Large intestine (tissue), 3 donors: ENCODE measurements around the gene HDAC10. TPM values are rescaled to one million over a fixed set of nuclear protein-coding genes. Genes with fewer than 3 reads are reported as not detected.
A peak's percentile ranks its signal among the peaks of the same experiment; 100 is the strongest.

Experiments
- DNase-seq, 2 donors: peaks; one replicate each; pipeline versions ENCODE4 v3.0.0 to v3.0.0-alpha.2; 2013
- H3K27ac ChIP-seq: one replicate; pipeline ENCODE4 v1.5.1; 2013; ENCODE audit warnings: low read length
- H3K27me3 ChIP-seq: 2 replicates; pipeline ENCODE4 v1.6.1; 2013; ENCODE audit warnings: low read length; ENCODE audit not compliant: control insufficient read depth, insufficient read depth
- H3K36me3 ChIP-seq: 2 replicates; pipeline ENCODE4 v1.6.1; 2013; ENCODE audit warnings: low read length; ENCODE audit not compliant: control insufficient read depth, insufficient read depth
- H3K4me1 ChIP-seq: one replicate; pipeline ENCODE4 v1.6.1; 2013; ENCODE audit warnings: low read length; ENCODE audit not compliant: control insufficient read depth, insufficient read depth
- H3K4me3 ChIP-seq: one replicate; pipeline ENCODE4 v1.5.1; 2013; ENCODE audit warnings: low read length
- H3K9me3 ChIP-seq: one replicate; pipeline ENCODE4 v1.6.1; 2013; ENCODE audit warnings: mild to moderate bottlenecking, low read depth, low read length, moderate library complexity; ENCODE audit not compliant: control insufficient read depth
- WGBS: methylation state at CpG from one replicate; pipeline ENCODE4 v1.1.5; 2013; ENCODE audit warnings: low lambda C conversion rate; ENCODE audit not compliant: insufficient coverage; 5-methylcytosine and 5-hydroxymethylcytosine counted together
- polyA plus RNA-seq: library from polyadenylated mRNA; unstranded; fragments of 120-200 nt; gene quantifications from one replicate; pipeline ENCODE4 v1.2.1, GENCODE V29; 2013

Gene HDAC10
- polyA plus RNA-seq, 1 donor, result 55.5 TPM

DNA sequence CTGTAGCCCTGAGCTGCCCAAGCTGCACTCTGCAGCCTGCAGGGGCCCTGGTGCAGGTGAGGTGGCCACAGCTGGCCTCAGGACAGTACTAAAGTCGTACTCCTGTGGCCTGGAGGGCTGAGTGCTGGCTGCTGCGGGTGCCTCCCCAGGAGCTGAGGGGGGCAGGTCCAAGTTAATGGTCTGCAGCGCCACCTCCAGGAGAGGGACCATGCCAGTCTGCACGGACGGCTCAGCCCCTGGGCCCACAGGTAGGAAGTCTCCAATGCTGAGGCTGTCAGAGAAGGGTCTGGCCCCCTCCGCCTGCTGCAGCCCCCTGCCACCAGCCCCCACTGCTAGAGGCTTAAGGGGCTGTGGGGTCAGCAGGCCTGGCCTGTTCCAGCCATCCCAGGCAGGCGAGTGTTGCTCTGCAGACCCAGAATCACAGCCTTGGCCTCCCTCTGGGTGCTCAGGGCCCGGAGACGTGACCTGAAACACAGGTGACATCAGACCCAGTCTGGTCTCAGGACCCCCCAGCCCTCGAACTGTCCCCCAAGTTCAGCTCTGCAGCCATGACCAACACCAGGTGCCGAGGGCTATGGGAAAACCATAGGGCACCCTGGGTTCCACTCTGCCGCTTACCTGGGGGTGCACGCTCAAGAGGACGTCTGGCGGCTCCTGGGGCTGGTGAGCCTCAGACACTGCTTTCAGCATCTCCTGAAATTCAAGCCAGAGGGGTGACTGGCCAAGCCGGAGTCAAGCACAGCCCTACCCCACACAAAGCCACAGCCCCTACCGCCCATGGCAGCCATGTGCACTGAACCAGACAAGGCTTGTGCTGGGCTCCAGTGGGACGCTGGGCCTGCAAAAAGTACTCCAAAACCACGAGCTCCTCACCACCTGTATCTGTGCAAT, 29.4 kb downstream of the HDAC10 start:
- H3K27ac ChIP-seq, result no peak overlapping the region
- peaks cover 7% of the 10 kb centered on the region for H3K4me1 ChIP-seq
- no CpG with 5 or more reads among the region's 19 CpGs for WGBS
- no peak overlapping the region for H3K4me3 ChIP-seq
- DNase-seq, result no peak
- peaks cover 19% of the 10 kb centered on the region for H3K9me3 ChIP-seq
- H3K36me3 ChIP-seq, result peaks cover 86% of the 10 kb centered on the region
- no peaks in the 10 kb centered on the region for H3K27me3 ChIP-seq

DNA sequence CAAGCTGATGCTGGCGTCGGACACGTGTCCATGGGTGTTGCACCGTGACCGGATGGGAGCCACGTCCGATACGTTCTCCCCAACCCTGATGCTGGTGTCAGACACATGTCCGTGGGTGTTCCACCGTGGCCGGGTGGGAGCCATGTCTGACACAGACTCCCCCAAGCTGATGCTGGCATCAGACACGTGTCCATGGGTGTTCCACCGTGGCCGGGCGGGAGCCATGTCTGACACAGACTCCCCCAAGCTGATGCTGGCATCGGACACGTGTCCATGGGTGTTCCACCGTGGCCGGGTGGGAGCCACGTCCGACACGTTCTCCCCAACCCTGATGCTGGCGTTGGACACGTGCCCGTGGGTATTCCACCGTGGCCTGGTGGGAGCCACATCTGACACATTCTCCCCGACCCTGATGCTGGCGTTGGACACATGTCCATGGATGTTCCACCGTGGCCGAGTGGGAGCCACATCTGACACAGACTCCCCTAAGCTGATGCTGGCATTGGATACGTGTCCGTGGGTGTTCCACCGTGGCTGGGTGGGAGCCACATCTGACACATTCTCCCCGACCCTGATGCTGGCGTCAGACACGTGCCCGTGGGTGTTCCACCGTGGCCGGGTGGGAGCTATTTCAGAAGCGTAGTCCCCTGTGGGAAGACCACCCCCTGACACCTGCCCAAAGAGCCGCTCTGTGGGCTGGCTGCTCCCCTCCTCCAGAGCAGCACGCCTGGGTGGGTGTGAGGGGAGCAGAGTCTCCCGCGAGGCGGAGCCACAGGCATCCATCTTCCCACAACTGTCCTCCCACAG, 30.3 kb downstream of the HDAC10 start:
- H3K27ac ChIP-seq, result no peak overlapping the region
- H3K4me1 ChIP-seq, result peaks cover 7% of the 10 kb centered on the region
- peaks cover 88% of the 10 kb centered on the region for H3K36me3 ChIP-seq
- no peak for DNase-seq
- H3K4me3 ChIP-seq, result no peak overlapping the region
- no peaks in the 10 kb centered on the region for H3K27me3 ChIP-seq
- WGBS, result no CpG with 5 or more reads among the region's 45 CpGs
- H3K9me3 ChIP-seq, result peaks cover 19% of the 10 kb centered on the region

- Histone ChIP-seq H3K9me3 (peaks cover 19% of the 10 kb centered on the region), H3K4me3 (no peak overlapping the region), H3K27me3 (no peaks in the 10 kb centered on the region), H3K36me3 (peaks cover 87% of the 10 kb centered on the region), H3K27ac (no peak overlapping the region), H3K4me1 (peaks cover 3% of the 10 kb centered on the region)
- DNase-seq, result no peak
- no CpG with 5 or more reads among the region's 25 CpGs for WGBS
Measured at GRCh38 chr22:50219800-50220602, 31.1 kb downstream of the HDAC10 start.

GRCh38 chr22:50218996-50219727, 31.9 kb downstream of the HDAC10 start:
- H3K4me1 ChIP-seq, result peaks cover 3% of the 10 kb centered on the region
- H3K9me3 ChIP-seq, result peaks cover 19% of the 10 kb centered on the region
- no peak overlapping the region for H3K27ac ChIP-seq
- peaks cover 90% of the 10 kb centered on the region for H3K36me3 ChIP-seq
- H3K27me3 ChIP-seq, result no peaks in the 10 kb centered on the region
- DNase-seq, result peak; percentile 54 to 61
- no CpG with 5 or more reads among the region's 42 CpGs for WGBS
- H3K4me3 ChIP-seq, result no peak overlapping the region

GRCh38 chr22:50218153-50218995, 32.7 kb downstream of the HDAC10 start:
- Histone ChIP-seq H3K4me1 (peaks cover 3% of the 10 kb centered on the region), H3K36me3 (peaks cover 90% of the 10 kb centered on the region), H3K27ac (no peak overlapping the region), H3K27me3 (no peaks in the 10 kb centered on the region), H3K4me3 (no peak overlapping the region), H3K9me3 (peaks cover 19% of the 10 kb centered on the region)
- DNase-seq, result peak in 1 of 2 donors; percentile 29
- WGBS, result no CpG with 5 or more reads among the region's 43 CpGs

DNA sequence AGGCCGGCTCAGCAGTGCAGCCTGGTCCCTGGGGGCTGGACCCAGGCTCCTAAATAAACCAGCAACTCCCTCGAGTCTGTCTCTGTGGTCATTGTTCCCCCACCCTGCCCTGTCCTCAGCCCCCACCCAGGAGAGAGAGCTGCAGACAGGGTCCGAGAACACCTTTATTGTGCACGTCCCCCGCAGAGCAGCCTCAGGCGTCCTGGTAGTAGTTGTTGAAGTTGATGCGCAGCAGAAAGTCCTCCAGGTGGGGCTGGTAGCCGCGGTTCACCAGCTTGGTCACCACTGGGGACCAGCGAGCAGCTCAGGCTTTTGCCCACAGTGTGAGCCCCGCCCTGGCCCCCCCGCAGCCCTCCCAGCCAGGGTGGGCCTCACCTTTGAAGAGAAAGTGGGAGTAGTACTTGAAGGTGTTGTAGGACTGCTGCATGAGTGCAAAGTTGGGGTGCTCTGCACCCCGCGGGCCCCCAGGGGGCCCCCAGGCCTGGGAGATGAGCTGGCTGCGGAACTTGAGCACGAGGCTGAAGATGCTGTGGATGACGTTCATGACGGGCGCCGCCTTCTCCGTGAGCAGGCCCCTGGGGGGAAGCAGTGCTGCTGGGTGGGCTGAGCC, 33.4 kb downstream of the HDAC10 start:
- WGBS, result no CpG with 5 or more reads among the region's 21 CpGs

DNA sequence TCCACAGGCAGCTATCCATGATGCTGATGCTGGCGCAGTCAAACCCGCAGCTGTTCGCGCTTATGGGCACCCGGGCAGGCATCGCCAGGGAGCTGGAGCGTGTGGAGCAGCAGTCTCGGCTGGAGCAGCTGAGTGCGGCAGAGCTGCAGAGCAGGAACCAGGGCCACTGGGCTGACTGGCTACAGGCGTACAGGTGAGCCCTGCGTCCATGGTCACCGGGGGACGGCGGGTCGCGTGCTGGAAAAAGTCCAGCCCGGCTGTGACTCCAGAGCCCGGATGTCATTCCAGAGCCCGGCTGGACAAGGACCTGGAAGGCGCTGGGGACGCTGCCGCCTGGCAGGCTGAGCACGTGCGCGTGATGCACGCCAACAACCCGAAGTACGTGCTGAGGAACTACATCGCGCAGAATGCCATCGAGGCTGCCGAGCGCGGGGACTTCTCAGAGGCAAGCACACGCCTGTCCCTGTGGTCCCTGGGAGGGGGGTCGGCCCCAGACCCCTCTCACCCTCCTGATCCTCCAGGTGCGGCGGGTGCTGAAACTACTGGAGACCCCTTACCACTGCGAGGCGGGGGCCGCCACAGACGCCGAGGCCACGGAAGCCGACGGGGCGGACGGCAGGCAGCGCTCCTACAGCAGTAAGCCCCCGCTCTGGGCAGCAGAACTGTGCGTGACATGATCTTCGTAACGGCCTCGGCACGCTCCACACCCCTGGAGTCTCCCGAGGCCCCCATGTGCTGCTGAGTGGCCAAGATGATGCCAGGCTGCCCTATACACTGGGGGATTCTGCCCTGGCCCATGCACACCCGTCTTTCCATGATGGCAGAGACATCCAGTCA, 34.2 kb downstream of the HDAC10 start:
- H3K4me1 ChIP-seq, result peaks cover 3% of the 10 kb centered on the region

More for the DNA sequence above, 33.4 kb downstream of the HDAC10 start:
- H3K9me3 ChIP-seq, result peaks cover 19% of the 10 kb centered on the region
- no peak overlapping the region for H3K4me3 ChIP-seq
- no peak overlapping the region for H3K27ac ChIP-seq
- DNase-seq, result no peak
- peaks cover 90% of the 10 kb centered on the region for H3K36me3 ChIP-seq
- no peaks in the 10 kb centered on the region for H3K27me3 ChIP-seq
- H3K4me1 ChIP-seq, result peaks cover 3% of the 10 kb centered on the region

DNA sequence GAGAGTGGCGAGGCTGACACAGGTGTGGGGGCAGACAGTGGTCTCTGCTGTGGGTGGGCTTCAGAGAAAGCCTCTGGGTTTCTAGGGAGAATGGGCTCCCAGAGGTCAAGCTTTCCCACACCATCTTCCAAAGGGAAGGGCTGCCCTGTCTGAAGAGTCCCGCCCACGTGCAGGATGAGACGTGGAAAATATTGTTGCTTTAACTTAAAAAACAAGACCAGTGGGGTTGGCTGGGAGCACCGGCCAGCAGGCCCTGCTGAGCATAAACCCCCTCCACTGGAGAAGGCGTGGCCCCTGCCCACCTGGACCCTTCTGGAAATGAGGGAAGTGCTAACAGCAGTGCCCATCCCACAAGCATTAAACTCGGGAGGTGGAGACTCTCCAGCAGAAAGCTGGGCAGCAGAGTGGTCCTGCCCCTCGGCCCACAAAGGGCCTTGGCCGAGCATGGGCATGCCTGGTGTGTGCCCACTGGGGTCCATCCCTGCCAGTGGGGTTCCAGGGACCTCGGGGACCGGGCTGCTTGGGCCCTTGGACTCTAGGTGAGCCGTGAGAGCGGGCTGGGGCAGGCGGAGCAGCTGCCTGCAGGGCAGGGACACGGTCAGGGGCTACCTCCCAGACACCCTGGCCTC, 34.9 kb downstream of the HDAC10 start:
- 75% methylated on average over 2 of the region's 15 CpGs for WGBS

More for the DNA sequence above, 34.2 kb downstream of the HDAC10 start:
- Histone ChIP-seq H3K27me3 (no peaks in the 10 kb centered on the region), H3K9me3 (peaks cover 19% of the 10 kb centered on the region), H3K27ac (no peak overlapping the region), H3K4me3 (no peak overlapping the region), H3K36me3 (peaks cover 90% of the 10 kb centered on the region)
- no peak for DNase-seq
- WGBS, result no CpG with 5 or more reads among the region's 57 CpGs

More for the DNA sequence above, 34.9 kb downstream of the HDAC10 start:
- no peak overlapping the region for H3K27ac ChIP-seq
- H3K4me1 ChIP-seq, result peaks cover 3% of the 10 kb centered on the region
- peaks cover 86% of the 10 kb centered on the region for H3K36me3 ChIP-seq
- no peak overlapping the region for H3K4me3 ChIP-seq
- H3K27me3 ChIP-seq, result no peaks in the 10 kb centered on the region
- no peak for DNase-seq
- H3K9me3 ChIP-seq, result peaks cover 19% of the 10 kb centered on the region
